ENCODE data around the gene SPRED2.

GRCh38 chr2:65305934-65306333 lies 126.5 kb downstream of the SPRED2 start:
- TF ChIP-seq POLR2A (IDR thresholded peaks at IDR 0.05) (no peak), CTCF (IDR thresholded peaks at IDR 0.05 in 8 of 11, conservative IDR thresholded peaks at IDR 0.05 in 3 of 11) (no peak), POLR2AphosphoS5 (IDR thresholded peaks at IDR 0.05) (no peak)

Measured in spleen (tissue), 7 donors.